WTC11 (cell line): ENCODE measurements around the gene ADAMTS9. TPM values are rescaled to one million over a fixed set of nuclear protein-coding genes. Genes with fewer than 3 reads are reported as not detected.

Experiments used
- ATAC-seq: fragments of 200-7000 bp; cut with Tn5 transposase; 2 replicates; pipeline ENCODE4 v1.10.0; 2021; ENCODE audit warnings: mild to moderate bottlenecking, moderate library complexity
- CTCF ChIA-PET: fragments of 300-600 bp; sonication (Branson Sonifier 250); formaldehyde crosslinking; loops from one replicate; lab custom pipeline; 2021; ENCODE audit warnings: antibody characterized with exemption; lab: Charles Lee
- POLR2A ChIA-PET: fragments of 350-600 bp; sonication (Branson Sonifier 250); formaldehyde crosslinking; loops from one replicate; lab custom pipeline; 2021; ENCODE audit warnings: antibody characterized with exemption; lab: Charles Lee
- DNase-seq: peaks from one replicate; pipeline ENCODE4 v3.0.0; 2021; ENCODE audit warnings: low spot score
- H3K27ac Mint-ChIP-seq: 2 replicates; pipeline ENCODE4 v1.8.0; 2021; ENCODE audit warnings: mixed read lengths
- H3K27me3 Mint-ChIP-seq: 2 replicates; pipeline ENCODE4 v1.8.0; 2021; ENCODE audit warnings: low read depth, mild to moderate bottlenecking, moderate library complexity, mixed read lengths
- H3K36me3 Mint-ChIP-seq: 2 replicates; pipeline ENCODE4 v1.8.0; 2021; ENCODE audit warnings: mixed read lengths
- H3K4me1 Mint-ChIP-seq: 2 replicates; pipeline ENCODE4 v1.8.0; 2022; ENCODE audit warnings: mixed read lengths
- H3K4me3 Mint-ChIP-seq: 2 replicates; pipeline ENCODE4 v1.8.0; 2021; ENCODE audit warnings: mild to moderate bottlenecking, moderate library complexity, mixed read lengths
- H3K9me3 Mint-ChIP-seq: 2 replicates; pipeline ENCODE4 v1.8.0; 2021; ENCODE audit warnings: mixed read lengths
- ATF2 ChIP-seq: sonication (generic); formaldehyde crosslinking; IDR thresholded peaks from 2 replicates; pipeline ENCODE4 v1.8.1; 2022; ENCODE audit warnings: low read depth, missing genetic modification reagents, borderline replicate concordance
- ESRRA ChIP-seq: sonication (generic); formaldehyde crosslinking; IDR thresholded peaks from 2 replicates; pipeline ENCODE4 v1.8.1; 2022; ENCODE audit warnings: mild to moderate bottlenecking, missing genetic modification reagents, borderline replicate concordance
- GABPB1 ChIP-seq: sonication (generic); formaldehyde crosslinking; IDR thresholded peaks from 2 replicates; pipeline ENCODE4 v1.8.1; 2023; ENCODE audit warnings: mild to moderate bottlenecking, missing genetic modification reagents
- JAZF1 ChIP-seq: fragments of 250-450 bp; sonication (Bioruptor Pico); IDR thresholded peaks from 2 replicates; pipeline ENCODE4 v1.9.0; 2021; ENCODE audit warnings: moderate library complexity, mild to moderate bottlenecking, inconsistent platforms
- STAT6 ChIP-seq: sonication (generic); formaldehyde crosslinking; conservative IDR thresholded peaks from 2 replicates; pipeline ENCODE4 v1.8.1; 2023; ENCODE audit warnings: mild to moderate bottlenecking, low read depth, missing genetic modification reagents, moderate library complexity
- ZNF232 ChIP-seq: sonication (generic); formaldehyde crosslinking; IDR thresholded peaks from 2 replicates; pipeline ENCODE4 v1.8.0; 2022; ENCODE audit warnings: mild to moderate bottlenecking, missing genetic modification reagents
- ZNF423 ChIP-seq: fragments of 250-450 bp; sonication (Bioruptor Pico); IDR thresholded peaks from 2 replicates; pipeline ENCODE4 v2.1.2; 2022; ENCODE audit warnings: mild to moderate bottlenecking, moderate library complexity
- ZNF512 ChIP-seq: sonication (generic); formaldehyde crosslinking; IDR thresholded peaks from 2 replicates; pipeline ENCODE4 v1.8.1; 2022; ENCODE audit warnings: missing genetic modification reagents, borderline replicate concordance
- ZNF532 ChIP-seq: fragments of 250-450 bp; sonication (Bioruptor Pico); IDR thresholded peaks from 2 replicates; pipeline ENCODE4 v1.9.0; 2021; ENCODE audit warnings: mild to moderate bottlenecking, borderline replicate concordance
- total RNA-seq: library from RNA; stranded (reverse); gene quantifications from 3 replicates; pipeline ENCODE4 v1.2.3, GENCODE V29; 2021
- TF ChIP-seq, protein P1 (sequence below): sonication (generic); formaldehyde crosslinking; IDR thresholded peaks from 2 replicates; pipeline ENCODE4 v1.8.1; 2023; ENCODE audit warnings: mild to moderate bottlenecking, moderate library complexity, missing genetic modification reagents

The ADAMTS9 gene
- total RNA-seq, 1 experiment from 2014 or later: 3.1 TPM

- TF ChIP-seq, protein P1, sequence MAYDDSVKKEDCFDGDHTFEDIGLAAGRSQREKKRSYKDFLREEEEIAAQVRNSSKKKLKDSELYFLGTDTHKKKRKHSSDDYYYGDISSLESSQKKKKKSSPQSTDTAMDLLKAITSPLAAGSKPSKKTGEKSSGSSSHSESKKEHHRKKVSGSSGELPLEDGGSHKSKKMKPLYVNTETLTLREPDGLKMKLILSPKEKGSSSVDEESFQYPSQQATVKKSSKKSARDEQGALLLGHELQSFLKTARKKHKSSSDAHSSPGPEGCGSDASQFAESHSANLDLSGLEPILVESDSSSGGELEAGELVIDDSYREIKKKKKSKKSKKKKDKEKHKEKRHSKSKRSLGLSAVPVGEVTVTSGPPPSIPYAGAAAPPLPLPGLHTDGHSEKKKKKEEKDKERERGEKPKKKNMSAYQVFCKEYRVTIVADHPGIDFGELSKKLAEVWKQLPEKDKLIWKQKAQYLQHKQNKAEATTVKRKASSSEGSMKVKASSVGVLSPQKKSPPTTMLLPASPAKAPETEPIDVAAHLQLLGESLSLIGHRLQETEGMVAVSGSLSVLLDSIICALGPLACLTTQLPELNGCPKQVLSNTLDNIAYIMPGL (CRISPR knock-in tag): no peak
- TF ChIP-seq JAZF1 (CRISPR knock-in tag) (no peak), ESRRA (CRISPR knock-in tag) (no peak), ZNF532 (CRISPR knock-in tag) (no peak), ATF2 (CRISPR knock-in tag) (no peak)
- TF ChIP-seq, all 79 proteins: peak for 0
These were observed 9.7 kb downstream of the ADAMTS9 start (continued) for GRCh38 chr3:64677961-64678716.

DNA sequence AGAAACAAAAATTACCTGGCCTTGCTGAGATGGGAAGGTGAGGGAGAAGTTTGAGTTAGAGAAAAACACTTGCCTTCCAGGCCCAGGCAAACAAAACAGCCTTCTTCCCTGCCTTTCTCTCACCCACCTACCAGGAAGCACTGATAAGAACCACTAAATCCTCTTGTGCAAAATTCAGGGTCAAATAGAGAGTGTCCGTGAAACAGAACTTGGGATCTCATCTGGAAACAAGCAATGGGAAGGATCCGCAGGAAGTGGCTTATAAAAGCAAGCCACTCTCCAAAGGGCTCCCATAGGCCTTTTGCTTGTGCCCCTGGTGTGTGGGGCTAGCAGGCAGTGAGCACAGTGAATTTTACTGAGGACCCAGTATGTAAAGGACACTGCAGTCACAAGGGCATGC is 11.0 kb downstream of the ADAMTS9 start:
- ATAC-seq (no peak), DNase-seq (no peak)
- Mint-ChIP-seq H3K9me3 (no peaks in the 10 kb centered on the region), H3K27ac (no peak overlapping the region), H3K27me3 (peaks cover 51% of the 10 kb centered on the region), H3K36me3 (no peaks in the 10 kb centered on the region), H3K4me1 (peaks cover 39% of the 10 kb centered on the region), H3K4me3 (no peak overlapping the region)
- POLR2A ChIA-PET: no interaction called here
- TF ChIP-seq ZNF423 (CRISPR knock-in tag) (no peak), ZNF232 (CRISPR knock-in tag) (no peak), GABPB1 (CRISPR knock-in tag) (no peak), ZNF512 (CRISPR knock-in tag) (no peak), STAT6 (no peak)
- CTCF ChIA-PET: no interaction called here
